Activated CD4-positive, alpha-beta T cell treated with anti-CD3 and anti-CD28 coated beads, Interleukin-2, amount 50 U/mL, for 24 hours (primary cell): ENCODE results near the gene GLA.

Experiments
- DNase-seq, 2 donors: peaks; one replicate each; pipeline ENCODE4 v3.0.0-alpha.2; 2020; ENCODE audit warnings: low read depth in 1 of 2, low spot score in 1 of 2

GLA gene

GRCh38 chrX:101357166-101357795, 50.4 kb downstream of the GLA start:
- DNase-seq, result no peak

- no peak for DNase-seq
These were observed 58.5 kb downstream of the GLA start for GRCh38 chrX:101349193-101349562.

- DNase-seq, result peak; percentile 42 to 74
These were observed 59.1 kb downstream of the GLA start, which contains the start of gene TIMM8A for GRCh38 chrX:101348452-101349192. TSS of gene TIMM8A (minus strand) at chrX:101348742. CDS start at chrX:101348664, 78 bp downstream.

GRCh38 chrX:101347859-101348451, 59.8 kb downstream of the GLA start:
- no peak for DNase-seq
